HepG2 (cell line): Measurements from ENCODE around the gene ZNF318.

Experiments
- ASH2L ChIP-seq: fragments of 300-600, 200-600 bp; sonication (generic); IDR thresholded peaks from 2 replicates; pipeline ENCODE4 v1.7.0; 2017; ENCODE audit warnings: low read depth, mild to moderate bottlenecking, moderate library complexity, mixed read lengths, low read length; ENCODE audit not compliant: insufficient read length
- RELA ChIP-seq: sonication (generic); formaldehyde crosslinking; IDR thresholded peaks from 2 replicates; pipeline ENCODE4 v1.4.0; 2020; ENCODE audit warnings: missing genetic modification reagents
- TARDBP ChIP-seq: sonication (generic); formaldehyde crosslinking; IDR thresholded peaks from 2 replicates; pipeline ENCODE4 v1.8.0; 2022; ENCODE audit warnings: mild to moderate bottlenecking, missing genetic modification reagents

DNA sequence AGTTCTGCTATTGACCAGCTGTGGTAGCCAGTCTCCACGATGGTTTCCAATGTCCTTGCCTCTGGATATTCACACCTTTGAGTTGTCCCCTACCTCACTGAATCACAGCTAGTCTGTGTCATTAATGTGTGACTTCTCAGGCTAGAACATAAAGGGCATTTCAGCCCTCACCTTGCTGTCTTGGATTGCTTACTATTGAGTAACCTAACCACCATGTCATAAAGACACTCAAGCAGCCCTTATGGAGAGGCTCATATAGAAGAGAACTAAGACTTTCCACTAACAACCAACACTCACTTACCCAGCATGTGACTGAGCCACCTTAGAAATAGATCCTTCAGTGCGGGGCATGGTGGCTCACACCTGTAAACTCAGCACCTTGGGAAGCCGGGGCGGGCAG, 38.8 kb upstream of the ZNF318 start:
- TF ChIP-seq RELA (CRISPR knock-in tag) (no peak), TARDBP (CRISPR knock-in tag) (no peak), ASH2L (no peak)
